GM12891 (cell line): Measurements from ENCODE around the gene SLC24A2.

ENCODE experiments used
- PAX5 ChIP-seq: IDR thresholded peaks from 2 replicates; pipeline ENCODE4 v1.6.1; 2011; ENCODE audit warnings: low read length, moderate library complexity, mild to moderate bottlenecking; ENCODE audit not compliant: insufficient read depth, severe bottlenecking
- POLR2A ChIP-seq: IDR thresholded peaks from 2 replicates; pipeline ENCODE4 v1.6.1; 2011; ENCODE audit warnings: low read depth, low read length, control low read depth
- POLR2AphosphoS5 ChIP-seq: IDR thresholded peaks from 2 replicates; pipeline ENCODE4 v1.6.1; 2011; ENCODE audit warnings: low read depth, low read length, control low read depth
- SPI1 ChIP-seq: IDR thresholded peaks from 2 replicates; pipeline ENCODE4 v1.6.1; 2011; ENCODE audit warnings: low read depth, low read length, control low read depth
- TAF1 ChIP-seq: IDR thresholded peaks from 2 replicates; pipeline ENCODE4 v1.6.1; 2011; ENCODE audit warnings: low read depth, low read length, control low read depth

- no peak for TF ChIP-seq POLR2A
- no peak for TF ChIP-seq POLR2AphosphoS5
- TF ChIP-seq TAF1: no peak
- no peak for TF ChIP-seq PAX5
- no peak for TF ChIP-seq SPI1
Observed at GRCh38 chr9:19787672-19788071, 1.2 kb downstream of the SLC24A2 start.
